ENCODE data around the gene SOX5. TPM values are rescaled to one million over a fixed set of nuclear protein-coding genes. Genes with fewer than 3 reads are reported as not detected.

Gene SOX5
- total and polyA plus RNA-seq, 2 experiments from 2014 or later: 1.0 to 4.7 TPM

DNA sequence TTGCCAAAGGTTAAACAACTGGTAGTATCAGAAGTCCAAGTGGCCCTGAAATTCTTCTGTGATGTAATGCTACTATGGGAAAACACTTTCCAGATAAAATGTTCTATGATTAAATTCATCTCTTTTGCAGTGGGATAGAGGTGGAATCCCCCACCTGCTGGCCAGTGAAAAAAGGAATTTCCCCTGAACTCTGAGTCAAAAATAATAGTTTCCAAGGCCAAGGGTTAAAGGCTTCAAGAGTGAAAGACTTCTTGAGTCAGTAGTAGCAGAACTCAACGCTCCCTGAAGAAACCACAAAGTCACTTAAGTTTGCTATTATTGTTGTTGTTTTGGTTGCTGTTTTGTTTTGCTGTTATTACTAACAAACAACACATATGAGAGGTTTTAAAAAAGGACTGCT lies 330.8 kb downstream of the SOX5 start (continued):
- TF ChIP-seq, protein P1, sequence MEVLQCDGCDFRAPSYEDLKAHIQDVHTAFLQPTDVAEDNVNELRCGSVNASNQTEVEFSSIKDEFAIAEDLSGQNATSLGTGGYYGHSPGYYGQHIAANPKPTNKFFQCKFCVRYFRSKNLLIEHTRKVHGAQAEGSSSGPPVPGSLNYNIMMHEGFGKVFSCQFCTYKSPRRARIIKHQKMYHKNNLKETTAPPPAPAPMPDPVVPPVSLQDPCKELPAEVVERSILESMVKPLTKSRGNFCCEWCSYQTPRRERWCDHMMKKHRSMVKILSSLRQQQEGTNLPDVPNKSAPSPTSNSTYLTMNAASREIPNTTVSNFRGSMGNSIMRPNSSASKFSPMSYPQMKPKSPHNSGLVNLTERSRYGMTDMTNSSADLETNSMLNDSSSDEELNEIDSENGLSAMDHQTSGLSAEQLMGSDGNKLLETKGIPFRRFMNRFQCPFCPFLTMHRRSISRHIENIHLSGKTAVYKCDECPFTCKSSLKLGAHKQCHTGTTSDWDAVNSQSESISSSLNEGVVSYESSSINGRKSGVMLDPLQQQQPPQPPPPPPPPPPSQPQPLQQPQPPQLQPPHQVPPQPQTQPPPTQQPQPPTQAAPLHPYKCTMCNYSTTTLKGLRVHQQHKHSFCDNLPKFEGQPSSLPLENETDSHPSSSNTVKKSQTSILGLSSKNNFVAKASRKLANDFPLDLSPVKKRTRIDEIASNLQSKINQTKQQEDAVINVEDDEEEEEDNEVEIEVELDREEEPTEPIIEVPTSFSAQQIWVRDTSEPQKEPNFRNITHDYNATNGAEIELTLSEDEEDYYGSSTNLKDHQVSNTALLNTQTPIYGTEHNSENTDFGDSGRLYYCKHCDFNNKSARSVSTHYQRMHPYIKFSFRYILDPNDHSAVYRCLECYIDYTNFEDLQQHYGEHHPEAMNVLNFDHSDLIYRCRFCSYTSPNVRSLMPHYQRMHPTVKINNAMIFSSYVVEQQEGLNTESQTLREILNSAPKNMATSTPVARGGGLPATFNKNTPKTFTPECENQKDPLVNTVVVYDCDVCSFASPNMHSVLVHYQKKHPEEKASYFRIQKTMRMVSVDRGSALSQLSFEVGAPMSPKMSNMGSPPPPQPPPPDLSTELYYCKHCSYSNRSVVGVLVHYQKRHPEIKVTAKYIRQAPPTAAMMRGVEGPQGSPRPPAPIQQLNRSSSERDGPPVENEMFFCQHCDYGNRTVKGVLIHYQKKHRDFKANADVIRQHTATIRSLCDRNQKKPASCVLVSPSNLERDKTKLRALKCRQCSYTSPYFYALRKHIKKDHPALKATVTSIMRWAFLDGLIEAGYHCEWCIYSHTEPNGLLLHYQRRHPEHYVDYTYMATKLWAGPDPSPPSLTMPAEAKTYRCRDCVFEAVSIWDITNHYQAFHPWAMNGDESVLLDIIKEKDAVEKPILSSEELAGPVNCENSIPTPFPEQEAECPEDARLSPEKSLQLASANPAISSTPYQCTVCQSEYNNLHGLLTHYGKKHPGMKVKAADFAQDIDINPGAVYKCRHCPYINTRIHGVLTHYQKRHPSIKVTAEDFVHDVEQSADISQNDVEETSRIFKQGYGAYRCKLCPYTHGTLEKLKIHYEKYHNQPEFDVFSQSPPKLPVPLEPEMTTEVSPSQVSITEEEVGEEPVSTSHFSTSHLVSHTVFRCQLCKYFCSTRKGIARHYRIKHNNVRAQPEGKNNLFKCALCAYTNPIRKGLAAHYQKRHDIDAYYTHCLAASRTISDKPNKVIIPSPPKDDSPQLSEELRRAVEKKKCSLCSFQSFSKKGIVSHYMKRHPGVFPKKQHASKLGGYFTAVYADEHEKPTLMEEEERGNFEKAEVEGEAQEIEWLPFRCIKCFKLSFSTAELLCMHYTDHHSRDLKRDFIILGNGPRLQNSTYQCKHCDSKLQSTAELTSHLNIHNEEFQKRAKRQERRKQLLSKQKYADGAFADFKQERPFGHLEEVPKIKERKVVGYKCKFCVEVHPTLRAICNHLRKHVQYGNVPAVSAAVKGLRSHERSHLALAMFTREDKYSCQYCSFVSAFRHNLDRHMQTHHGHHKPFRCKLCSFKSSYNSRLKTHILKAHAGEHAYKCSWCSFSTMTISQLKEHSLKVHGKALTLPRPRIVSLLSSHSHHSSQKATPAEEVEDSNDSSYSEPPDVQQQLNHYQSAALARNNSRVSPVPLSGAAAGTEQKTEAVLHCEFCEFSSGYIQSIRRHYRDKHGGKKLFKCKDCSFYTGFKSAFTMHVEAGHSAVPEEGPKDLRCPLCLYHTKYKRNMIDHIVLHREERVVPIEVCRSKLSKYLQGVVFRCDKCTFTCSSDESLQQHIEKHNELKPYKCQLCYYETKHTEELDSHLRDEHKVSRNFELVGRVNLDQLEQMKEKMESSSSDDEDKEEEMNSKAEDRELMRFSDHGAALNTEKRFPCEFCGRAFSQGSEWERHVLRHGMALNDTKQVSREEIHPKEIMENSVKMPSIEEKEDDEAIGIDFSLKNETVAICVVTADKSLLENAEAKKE (CRISPR knock-in tag; IDR thresholded peaks at IDR 0.05): no peak

DNA sequence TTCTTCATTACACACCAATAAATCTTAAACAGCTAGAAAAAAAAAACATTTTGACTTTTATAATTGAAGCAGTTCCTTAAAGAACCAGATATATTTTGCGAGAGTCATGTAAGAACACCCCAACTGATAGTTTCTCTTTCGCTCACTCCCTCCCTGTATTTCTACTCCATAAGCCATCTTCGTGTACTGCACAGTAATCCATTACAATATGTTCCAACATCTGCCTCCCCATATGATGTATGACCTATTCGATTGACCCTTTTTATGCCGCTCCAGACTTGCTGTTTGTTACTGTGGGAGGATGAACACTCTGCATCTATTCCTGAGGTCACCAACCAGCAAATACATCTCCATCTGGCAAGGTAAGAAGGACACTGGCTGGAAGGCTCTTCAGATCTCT lies 331.7 kb downstream of the SOX5 start:
- Histone ChIP-seq H2AFZ (no peak overlapping the region), H3K36me3 (ENCODE audit: insufficient read depth) (no peaks in the 10 kb centered on the region), H4K20me1 (replicated peaks; ENCODE audit: insufficient read depth) (no peaks in the 10 kb centered on the region), H3K4me1 (ENCODE audit: insufficient read depth) (no peaks in the 10 kb centered on the region), H3K79me2 (replicated peaks; ENCODE audit: insufficient read depth) (no peaks in the 10 kb centered on the region), H3K9me2 (ENCODE audit: insufficient read depth) (no peaks in the 10 kb centered on the region), H3F3A (replicated peaks; ENCODE audit: low read depth) (no peaks in the 10 kb centered on the region), H3K4me3 (no peak overlapping the region), H3K4me2 (no peak overlapping the region), H3K27ac (ENCODE audit: low read depth) (no peak overlapping the region), H3K27me3 (ENCODE audit: insufficient read depth) (no peaks in the 10 kb centered on the region)
- peaks cover 3% of the 10 kb centered on the region; the same call in 1 of the 3 replicates for H3K9me3 Mint-ChIP-seq
- no peaks in the 10 kb centered on the region for H3K36me3 Mint-ChIP-seq (ENCODE audit: low read depth)
- no peak for ATAC-seq
- H3K27me3 Mint-ChIP-seq (ENCODE audit: insufficient read depth, low read depth, poor library complexity): no peaks in the 10 kb centered on the region
- no peak overlapping the region for H3K27ac Mint-ChIP-seq
- H3K4me1 Mint-ChIP-seq: no peaks in the 10 kb centered on the region
- DNase-seq (ENCODE audit: low spot score): no peak
- H3K4me3 Mint-ChIP-seq: no peak overlapping the region
- TF ChIP-seq POLR2AphosphoS5 (IDR thresholded peaks at IDR 0.05; ENCODE audit: low read depth) (no peak), ZNF331 (CRISPR knock-in tag; IDR thresholded peaks at IDR 0.05; ENCODE audit: low read depth) (no peak)

DNA sequence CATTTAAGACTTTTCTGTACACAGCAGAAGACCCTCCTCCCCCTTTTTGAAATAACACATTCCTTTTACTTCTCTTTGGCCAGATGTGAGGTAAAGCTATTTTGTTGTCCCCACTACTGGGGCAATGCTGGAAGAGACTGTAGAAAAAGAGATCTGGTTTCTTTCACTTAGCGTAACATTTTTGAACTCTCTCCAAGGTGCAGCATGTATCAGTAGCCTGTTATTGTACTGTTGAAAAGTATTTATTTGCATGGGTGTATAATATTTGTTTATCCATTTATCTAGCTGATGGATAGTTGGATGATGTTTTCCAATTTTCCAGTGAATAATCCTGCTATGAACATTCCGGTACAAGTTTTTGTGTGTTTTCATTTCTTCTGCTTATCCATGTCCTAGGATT lies 335.2 kb downstream of the SOX5 start:
- DNase-seq (ENCODE audit: low spot score) (no peak), ATAC-seq (no peak)
- no peaks in the 10 kb centered on the region for H3K36me3 Mint-ChIP-seq (ENCODE audit: low read depth)
- no peak overlapping the region for H3K27ac Mint-ChIP-seq
- H4K20me1 ChIP-seq (replicated peaks; ENCODE audit: insufficient read depth): no peaks in the 10 kb centered on the region
- H3K79me2 ChIP-seq (replicated peaks; ENCODE audit: insufficient read depth): no peaks in the 10 kb centered on the region
- H3F3A ChIP-seq (replicated peaks; ENCODE audit: low read depth): no peaks in the 10 kb centered on the region
- no peaks in the 10 kb centered on the region for H3K4me1 ChIP-seq (ENCODE audit: insufficient read depth)
- no peaks in the 10 kb centered on the region for H3K27me3 Mint-ChIP-seq (ENCODE audit: insufficient read depth, low read depth, poor library complexity)
- H3K4me3 ChIP-seq: no peak overlapping the region
- no peak overlapping the region for H2AFZ ChIP-seq
- H3K27ac ChIP-seq (ENCODE audit: low read depth): no peak overlapping the region
- H3K4me1 Mint-ChIP-seq: no peaks in the 10 kb centered on the region
- H3K9me3 Mint-ChIP-seq: peaks cover 3% of the 10 kb centered on the region; the same call in 1 of the 3 replicates
- H3K9me2 ChIP-seq (ENCODE audit: insufficient read depth): no peaks in the 10 kb centered on the region
- H3K4me3 Mint-ChIP-seq: no peak overlapping the region
- no peak overlapping the region for H3K4me2 ChIP-seq
- H3K27me3 ChIP-seq (ENCODE audit: insufficient read depth): no peaks in the 10 kb centered on the region
- H3K36me3 ChIP-seq (ENCODE audit: insufficient read depth): no peaks in the 10 kb centered on the region
- no peak for TF ChIP-seq CREB1 (CRISPR knock-in tag; IDR thresholded peaks at IDR 0.05; ENCODE audit: low read depth)
- TF ChIP-seq, protein P1 (CRISPR knock-in tag; IDR thresholded peaks at IDR 0.05): no peak
- TF ChIP-seq ZNF114 (CRISPR knock-in tag; IDR thresholded peaks at IDR 0.05): no peak
